ENCODE results near the gene CPHXL2. TPM values are rescaled to one million over a fixed set of nuclear protein-coding genes. Genes with fewer than 3 reads are reported as not detected.

The CPHXL2 gene
- total RNA-seq, 4 donors from 2014 or later = not detected

- TF ChIP-seq POLR2A (IDR thresholded peaks at IDR 0.05) (no peak), CTCF (IDR thresholded peaks at IDR 0.05) (no peak)
- intact Hi-C loops (cut with DNase I) = no loop called here
These were observed 10.6 kb upstream of the CPHXL2 start for GRCh38 chr16:75687361-75687760.

GRCh38 chr16:75682308-75682707 is 5.5 kb upstream of the CPHXL2 start:
- intact Hi-C loops (cut with DNase I) = no loop called here
- no peak for DNase-seq
- H3K36me3 ChIP-seq = no peaks in the 10 kb centered on the region
- TF ChIP-seq POLR2A (IDR thresholded peaks at IDR 0.05) (no peak), CTCF (IDR thresholded peaks at IDR 0.05) (no peak)
- no peak overlapping the region for H3K4me3 ChIP-seq (replicated peaks in 1 of 3)
- no peaks in the 10 kb centered on the region for H3K9me3 ChIP-seq
- H3K27me3 ChIP-seq = no peaks in the 10 kb centered on the region
- no peaks in the 10 kb centered on the region for H3K4me1 ChIP-seq
- H3K27ac ChIP-seq = no peak overlapping the region
- WGBS, 2 donors = 89 to 90% methylated on average over 14 of the region's 14 CpGs

More at GRCh38 chr16:75687361-75687760, 10.6 kb upstream of the CPHXL2 start:
- no peaks in the 10 kb centered on the region for H3K9me3 ChIP-seq
- no peak overlapping the region for H3K27ac ChIP-seq
- H3K4me1 ChIP-seq = no peaks in the 10 kb centered on the region
- no peak overlapping the region for H3K4me3 ChIP-seq (replicated peaks in 1 of 3)
- no peaks in the 10 kb centered on the region for H3K27me3 ChIP-seq
- no peak for DNase-seq
- no peaks in the 10 kb centered on the region for H3K36me3 ChIP-seq

GRCh38 chr16:75679366-75679765 is 2.6 kb upstream of the CPHXL2 start:
- TF ChIP-seq CTCF (IDR thresholded peaks at IDR 0.05) = no peak
- no peak for TF ChIP-seq POLR2A (IDR thresholded peaks at IDR 0.05)
- WGBS, 2 donors = 82 to 93% methylated on average over 5 of the region's 5 CpGs
- intact Hi-C loops (cut with DNase I) = no loop called here
- Histone ChIP-seq H3K27me3 (no peaks in the 10 kb centered on the region), H3K9me3 (no peaks in the 10 kb centered on the region), H3K4me3 (replicated peaks in 1 of 3) (no peak overlapping the region), H3K27ac (no peak overlapping the region), H3K4me1 (no peaks in the 10 kb centered on the region), H3K36me3 (no peaks in the 10 kb centered on the region)
- DNase-seq = no peak

GRCh38 chr16:75667503-75667902 is 9.3 kb downstream of the CPHXL2 start:
- Histone ChIP-seq H3K27me3 (no peaks in the 10 kb centered on the region), H3K4me3 (replicated peaks in 1 of 3) (no peak overlapping the region), H3K36me3 (no peaks in the 10 kb centered on the region), H3K4me1 (no peaks in the 10 kb centered on the region), H3K9me3 (no peaks in the 10 kb centered on the region), H3K27ac (no peak overlapping the region)
- no peak for DNase-seq
- TF ChIP-seq CTCF (IDR thresholded peaks at IDR 0.05) (no peak), POLR2A (IDR thresholded peaks at IDR 0.05) (no peak)
- intact Hi-C loops (cut with DNase I) = no loop called here

GRCh38 chr16:75660726-75661302 is 16.0 kb downstream of the CPHXL2 start:
- intact Hi-C loops (cut with DNase I) = no loop called here
- Histone ChIP-seq H3K9me3 (no peaks in the 10 kb centered on the region), H3K27me3 (no peaks in the 10 kb centered on the region), H3K4me3 (replicated peaks in 1 of 3) (no peak overlapping the region), H3K36me3 (peaks cover 26 to 29% of the 10 kb centered on the region in 2 donors), H3K4me1 (no peaks in the 10 kb centered on the region), H3K27ac (no peak overlapping the region)
- TF ChIP-seq CTCF (IDR thresholded peaks at IDR 0.05) = no peak
- no peak for TF ChIP-seq POLR2A (IDR thresholded peaks at IDR 0.05)
- DNase-seq = no peak
- WGBS, 2 donors = 78 to 84% methylated on average over 4 of the region's 4 CpGs
